Spleen (tissue), 11 donors: ENCODE results near the gene FAM53B. TPM values are rescaled to one million over a fixed set of nuclear protein-coding genes. Genes with fewer than 3 reads are reported as not detected.

ENCODE experiments used
- DNase-seq: peaks from one replicate; pipeline ENCODE4 v3.0.0-alpha.2; 2020
- H3K27ac ChIP-seq, 8 donors: fragments of 200-600 bp; sonication (generic) in 7 of 8; 1 replicate in 4 of 8; 2 replicates in 4 of 8; pipeline versions ENCODE4 v1.5.0 to v1.8.0; 2016 to 2021; ENCODE audit warnings: inconsistent platforms in 4 of 8, mild to moderate bottlenecking in 4 of 8, moderate library complexity in 1 of 8
- H3K27me3 ChIP-seq, 7 donors: fragments of 200-600 bp; sonication (generic) in 6 of 7; replicated peaks in 1 of 7; 1 replicate in 4 of 7; 2 replicates in 3 of 7; pipeline versions ENCODE4 v1.5.0 to v1.8.0; 2016 to 2021; ENCODE audit warnings: inconsistent platforms in 3 of 7, mild to moderate bottlenecking in 1 of 7
- H3K36me3 ChIP-seq, 6 donors: fragments of 200-600 bp; sonication (generic) in 5 of 6; 1 replicate in 4 of 6; 2 replicates in 2 of 6; pipeline versions ENCODE4 v1.5.0 to v1.8.0; 2016 to 2021; ENCODE audit warnings: inconsistent platforms in 2 of 6
- H3K4me1 ChIP-seq, 6 donors: fragments of 200-600 bp; sonication (generic) in 5 of 6; 1 replicate in 3 of 6; 2 replicates in 3 of 6; pipeline versions ENCODE4 v1.5.0 to v1.8.0; 2016 to 2021; ENCODE audit warnings: inconsistent platforms in 3 of 6
- H3K4me3 ChIP-seq, 8 donors: fragments of 200-600 bp; sonication (generic) in 7 of 8; 1 replicate in 4 of 8; 2 replicates in 4 of 8; pipeline versions ENCODE4 v1.5.0 to v1.8.0; 2016 to 2021; ENCODE audit warnings: inconsistent platforms in 4 of 8, mild to moderate bottlenecking in 4 of 8, moderate library complexity in 2 of 8
- H3K9me3 ChIP-seq, 8 donors: fragments of 200-600 bp; sonication (generic) in 7 of 8; 1 replicate in 4 of 8; 2 replicates in 4 of 8; pipeline versions ENCODE4 v1.5.0 to v1.8.0; 2016 to 2021; ENCODE audit warnings: inconsistent platforms in 4 of 8
- POLR2A ChIP-seq, 3 donors: fragments of 450-650 bp; IDR thresholded peaks; one replicate each; pipeline ENCODE4 v1.5.1; 2017; ENCODE audit warnings: antibody characterized with exemption in 3 of 3, mild to moderate bottlenecking in 1 of 3
- POLR2AphosphoS5 ChIP-seq, 3 donors: sonication (generic); formaldehyde crosslinking; IDR thresholded peaks; one replicate each; pipeline ENCODE4 v1.5.1; 2017; ENCODE audit warnings: antibody characterized with exemption in 3 of 3
- WGBS, 5 donors: extraction: QIAGEN DNeasy Blood & Tissue Kit in 3 of 5; methylation state at CpG; one replicate each; pipeline versions ENCODE4 v1.1.5 to v1.1.7; 2013 to 2018; 5-methylcytosine and 5-hydroxymethylcytosine counted together
- intact Hi-C: fragments of 100-400 bp; cut with DNase I; formaldehyde crosslinking; loops from one replicate; pipeline ENCODE4 v1.15.0; 2023; ENCODE audit warnings: low total_unique reads
- polyA plus RNA-seq, 3 donors: library from polyadenylated mRNA; stranded (reverse); fragments of 200-250 nt; gene quantifications; one replicate each; pipeline ENCODE4 v1.2.1, GENCODE V29; 2013
- total RNA-seq, 7 donors: library from RNA; depleted of rRNA in 3 of 7; stranded (reverse); fragments of >200 nt in 3 of 7; fragmentation: NEBNext Ultra II Directional in 4 of 7; extraction: Animal tissue kit (Norgen Biotek cat#: 25700) in 4 of 7; gene quantifications; one replicate each; pipeline versions ENCODE4 v1.1.0 to v1.2.1, GENCODE V29; 2016 to 2021
- TF ChIP-seq, protein P1 (sequence below), 11 experiments: fragments of 200-600 bp in 7 of 11; fragments of 450-650 bp in 4 of 11; sonication (generic) in 4 of 11; IDR thresholded peaks in 8 of 11; conservative IDR thresholded peaks in 3 of 11; 1 replicate in 7 of 11; 2 replicates in 4 of 11; pipeline versions ENCODE4 v1.4.0 to v1.8.0; 2016 to 2021; ENCODE audit warnings: antibody characterized with exemption in 11 of 11, inconsistent platforms in 4 of 11, mild to moderate bottlenecking in 1 of 11
- donor health status: healthy with polysubstance abuse.
- donor health status: DM: no; HTN: no; CAD: no; lungs with moderate emphysema.
- donor health status: DM: no; HTN: no; CAD: no.
- donor health status: Bipolar disorder and iron deficiency.
- donor health status: healthy.
- donor health status: DM: no; HTN: no; CAD: no.
- donor health status: DM: yes; HTN: yes; CAD: no.

The FAM53B gene
- total and polyA plus RNA-seq, 10 donors, result 13.3 to 94.0 (median 56.2) TPM

DNA sequence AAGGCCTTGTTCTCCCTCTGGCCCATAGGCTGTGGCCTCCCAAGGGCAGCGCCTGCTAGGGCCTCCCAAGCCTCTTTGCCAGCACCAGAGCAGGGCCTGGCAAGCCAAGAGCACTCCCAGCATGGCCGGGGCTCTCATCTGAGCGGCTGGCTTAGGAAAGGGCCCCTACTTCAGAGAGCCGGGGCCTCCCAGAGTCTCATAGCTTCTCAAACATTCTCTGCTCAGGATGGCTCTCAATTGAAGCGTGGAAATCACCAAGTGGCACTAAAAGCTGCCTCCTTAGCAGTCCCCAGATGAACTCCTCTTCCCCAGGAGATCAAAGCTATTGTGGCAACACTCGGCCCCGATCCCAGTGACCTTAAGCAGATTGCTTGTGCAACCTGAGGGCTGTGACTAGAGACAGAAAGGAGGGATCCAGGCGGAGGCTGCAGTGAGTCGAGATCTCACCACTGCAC is 69.4 kb downstream of the FAM53B start:
- H3K4me1 ChIP-seq, result peaks cover 63 to 100% (median 99%) of the 10 kb centered on the region in 6 donors
- intact Hi-C loops, result no loop called here
- H3K9me3 ChIP-seq, result no peaks in the 10 kb centered on the region

DNA sequence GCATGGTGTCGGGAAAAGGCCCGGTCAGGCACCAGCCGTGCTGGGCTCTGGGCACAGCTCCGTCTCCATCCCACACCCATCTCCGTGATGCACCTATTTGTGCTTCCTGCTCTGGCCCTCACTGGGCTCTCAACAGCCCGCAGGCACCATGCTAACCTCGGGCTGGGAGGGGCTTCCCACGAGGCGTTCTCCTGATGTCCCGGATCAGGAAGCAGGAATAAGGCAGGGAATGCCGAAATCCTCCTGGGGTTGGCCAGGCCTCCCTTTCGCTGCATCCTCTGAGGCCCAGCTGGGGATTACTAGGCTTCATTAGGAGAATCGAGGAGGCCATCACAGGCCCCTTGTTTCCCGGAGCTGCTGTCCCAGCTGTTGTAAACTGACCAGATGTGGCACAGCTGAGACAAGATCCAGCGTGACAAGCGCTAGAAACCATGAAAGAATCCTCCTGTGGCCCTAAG is 72.0 kb downstream of the FAM53B start:
- DNase-seq, result peak; percentile 71
- Histone ChIP-seq H3K9me3 (no peaks in the 10 kb centered on the region), H3K27me3 (no peaks in the 10 kb centered on the region), H3K27ac (peak overlapping the region; percentile 28 to 89 (median 64)), H3K4me3 (peak overlapping the region in 1 of 8 donors; percentile 27), H3K36me3 (peaks cover 0 to 97% (median 8%) of the 10 kb centered on the region in 6 donors), H3K4me1 (peaks cover 64 to 100% (median 99%) of the 10 kb centered on the region in 6 donors)
- intact Hi-C loops, result no loop called here
- 78 to 87% (median 84%) methylated on average over 13 to 16 of the region's 16 CpGs for WGBS, 5 donors
- no peak for TF ChIP-seq POLR2A (IDR thresholded peaks at IDR 0.05)
- TF ChIP-seq POLR2AphosphoS5 (IDR thresholded peaks at IDR 0.05), result peak in 2 of 3 donors; percentile 8 to 50

More for the DNA sequence above, 69.4 kb downstream of the FAM53B start:
- TF ChIP-seq POLR2AphosphoS5 (IDR thresholded peaks at IDR 0.05), result no peak
- TF ChIP-seq, protein P1, sequence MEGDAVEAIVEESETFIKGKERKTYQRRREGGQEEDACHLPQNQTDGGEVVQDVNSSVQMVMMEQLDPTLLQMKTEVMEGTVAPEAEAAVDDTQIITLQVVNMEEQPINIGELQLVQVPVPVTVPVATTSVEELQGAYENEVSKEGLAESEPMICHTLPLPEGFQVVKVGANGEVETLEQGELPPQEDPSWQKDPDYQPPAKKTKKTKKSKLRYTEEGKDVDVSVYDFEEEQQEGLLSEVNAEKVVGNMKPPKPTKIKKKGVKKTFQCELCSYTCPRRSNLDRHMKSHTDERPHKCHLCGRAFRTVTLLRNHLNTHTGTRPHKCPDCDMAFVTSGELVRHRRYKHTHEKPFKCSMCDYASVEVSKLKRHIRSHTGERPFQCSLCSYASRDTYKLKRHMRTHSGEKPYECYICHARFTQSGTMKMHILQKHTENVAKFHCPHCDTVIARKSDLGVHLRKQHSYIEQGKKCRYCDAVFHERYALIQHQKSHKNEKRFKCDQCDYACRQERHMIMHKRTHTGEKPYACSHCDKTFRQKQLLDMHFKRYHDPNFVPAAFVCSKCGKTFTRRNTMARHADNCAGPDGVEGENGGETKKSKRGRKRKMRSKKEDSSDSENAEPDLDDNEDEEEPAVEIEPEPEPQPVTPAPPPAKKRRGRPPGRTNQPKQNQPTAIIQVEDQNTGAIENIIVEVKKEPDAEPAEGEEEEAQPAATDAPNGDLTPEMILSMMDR (IDR thresholded peaks at IDR 0.05 in 8 of 11, conservative IDR thresholded peaks at IDR 0.05 in 3 of 11), result no peak
- TF ChIP-seq POLR2A (IDR thresholded peaks at IDR 0.05), result no peak
- WGBS, 5 donors, result 76 to 89% (median 85%) methylated on average over 7 to 9 of the region's 9 CpGs
- Histone ChIP-seq H3K27ac (peak overlapping the region in 6 of 8 donors; percentile 8 to 89 (median 46)), H3K4me3 (no peak overlapping the region), H3K36me3 (peaks cover 0 to 97% (median 7%) of the 10 kb centered on the region in 6 donors), H3K27me3 (no peaks in the 10 kb centered on the region)
- DNase-seq, result peak; percentile 75

DNA sequence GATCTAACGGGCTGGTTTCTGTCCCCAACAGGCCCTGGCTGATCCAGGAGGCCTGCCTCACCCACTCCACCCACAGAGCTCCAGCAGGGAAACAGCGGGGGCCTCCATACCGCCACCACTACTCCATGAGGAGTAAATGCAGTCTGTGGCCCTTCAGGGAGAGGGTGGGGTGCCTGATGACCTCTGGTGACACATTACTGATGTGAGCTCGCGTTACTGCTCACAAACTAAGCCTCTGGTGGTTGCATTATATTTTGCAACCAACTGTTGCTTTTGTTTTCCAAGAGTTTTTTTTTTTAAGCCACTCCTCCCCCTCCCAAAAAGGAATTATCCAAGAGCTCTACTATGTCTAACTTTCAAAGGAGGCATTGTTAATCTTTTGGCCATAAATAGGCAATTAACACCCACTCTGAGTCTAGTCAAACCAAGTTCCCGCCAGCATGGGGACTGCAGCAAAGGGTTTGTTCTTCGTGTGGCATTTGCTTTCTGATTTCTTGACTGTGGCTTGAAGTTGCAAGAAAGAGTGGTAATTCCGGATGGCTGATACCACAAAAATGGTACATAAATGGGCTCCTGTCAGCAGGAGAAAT is 72.6 kb downstream of the FAM53B start:
- H3K27me3 ChIP-seq, result no peaks in the 10 kb centered on the region
- peak overlapping the region in 1 of 8 donors; percentile 27 for H3K4me3 ChIP-seq
- peak overlapping the region; percentile 41 to 89 (median 64) for H3K27ac ChIP-seq
- intact Hi-C loops, result no loop called here
- TF ChIP-seq, protein P1 (IDR thresholded peaks at IDR 0.05 in 8 of 11, conservative IDR thresholded peaks at IDR 0.05 in 3 of 11), result peak in 3 of 11 experiments; percentile 10 to 27 (median 15)
- TF ChIP-seq POLR2A (IDR thresholded peaks at IDR 0.05), result no peak
- 49 to 74% (median 65%) methylated on average over 8 of the region's 8 CpGs for WGBS, 5 donors
- DNase-seq, result peak; percentile 65
- H3K4me1 ChIP-seq, result peaks cover 63 to 100% (median 99%) of the 10 kb centered on the region in 6 donors
- H3K9me3 ChIP-seq, result no peaks in the 10 kb centered on the region
- H3K36me3 ChIP-seq, result peaks cover 0 to 97% (median 8%) of the 10 kb centered on the region in 6 donors

DNA sequence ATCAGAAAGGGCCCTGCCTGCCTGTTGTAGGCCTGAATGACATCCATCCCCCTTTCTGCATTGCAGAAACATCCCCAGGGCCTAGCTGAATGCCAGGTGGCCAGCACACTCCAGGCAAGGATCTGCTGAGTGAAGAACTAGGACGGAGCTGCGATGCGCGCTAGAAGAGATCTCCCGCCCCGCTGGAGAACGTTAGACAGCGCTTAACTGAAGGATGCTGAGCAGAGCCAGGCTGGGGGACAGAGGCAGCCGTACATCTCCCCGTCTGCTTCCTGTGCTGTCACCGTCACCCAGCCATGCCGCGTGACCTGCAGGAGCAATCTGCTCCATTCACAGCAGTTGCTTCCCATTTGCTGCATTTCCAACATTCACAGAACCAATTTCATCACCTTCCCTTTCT is 73.3 kb downstream of the FAM53B start:
- H3K36me3 ChIP-seq, result peaks cover 0 to 97% (median 10%) of the 10 kb centered on the region in 6 donors
- intact Hi-C loops, result no loop called here
- 39 to 79% (median 53%) methylated on average over 13 of the region's 13 CpGs for WGBS, 5 donors

More for the DNA sequence above, 73.3 kb downstream of the FAM53B start:
- H3K9me3 ChIP-seq, result no peaks in the 10 kb centered on the region
- no peaks in the 10 kb centered on the region for H3K27me3 ChIP-seq
- H3K4me1 ChIP-seq, result peaks cover 57 to 100% (median 95%) of the 10 kb centered on the region in 6 donors
- H3K27ac ChIP-seq, result peak overlapping the region; percentile 41 to 89 (median 64)
- TF ChIP-seq POLR2A (IDR thresholded peaks at IDR 0.05) (no peak), POLR2AphosphoS5 (IDR thresholded peaks at IDR 0.05) (peak in 2 of 3 donors; percentile 33 to 62)
- TF ChIP-seq, protein P1 (IDR thresholded peaks at IDR 0.05 in 8 of 11, conservative IDR thresholded peaks at IDR 0.05 in 3 of 11), result no peak
- peak; percentile 86 for DNase-seq
- H3K4me3 ChIP-seq, result peak overlapping the region in 1 of 8 donors; percentile 27
